HG03354 (cell line): ENCODE data around the gene TEX50.
"Not testable (repeated sequence)": the region's sequence is repeated elsewhere in the genome, so short reads cannot be mapped to it uniquely, and the experiment has no call there.

Experiments used
- ATAC-seq: cut with Tn5 transposase; IDR thresholded peaks from one replicate; pipeline ENCODE4 v1.9.1; 2021; ENCODE audit warnings: mild to moderate bottlenecking; ENCODE audit not compliant: unreplicated experiment, poor library complexity, severe bottlenecking

Gene TEX50, protein sequence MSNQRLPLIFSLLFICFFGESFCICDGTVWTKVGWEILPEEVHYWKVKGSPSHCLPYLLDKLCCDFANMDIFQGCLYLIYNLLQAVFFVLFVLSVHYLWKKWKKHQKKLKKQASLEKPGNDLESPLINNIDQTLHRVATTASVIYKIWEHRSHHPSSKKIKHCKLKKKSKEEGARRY

DNA sequence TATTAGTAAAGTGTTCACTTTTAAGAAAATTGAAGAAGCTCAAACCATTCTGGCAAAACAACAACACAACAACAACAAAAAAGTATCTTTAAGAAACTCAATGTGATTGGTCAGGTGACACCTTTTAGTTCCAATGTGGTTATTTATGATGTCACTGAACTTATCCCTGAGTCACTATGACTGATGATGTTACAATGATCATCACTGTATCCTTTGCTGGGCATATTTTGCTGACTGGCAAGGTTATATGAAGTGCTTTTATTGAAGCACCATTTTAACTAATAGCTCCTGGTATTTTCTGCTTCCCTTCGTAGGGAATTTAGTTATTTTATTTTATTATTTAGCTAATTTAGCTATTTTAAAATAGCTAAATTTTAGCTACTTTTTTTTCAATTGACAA lies at the start of gene TEX50:
TEX50 (plus strand) TSS at position 223 of the 400 bp plus-strand sequence. CDS start 184 bp downstream, outside the sequence.
- no peak for ATAC-seq

DNA sequence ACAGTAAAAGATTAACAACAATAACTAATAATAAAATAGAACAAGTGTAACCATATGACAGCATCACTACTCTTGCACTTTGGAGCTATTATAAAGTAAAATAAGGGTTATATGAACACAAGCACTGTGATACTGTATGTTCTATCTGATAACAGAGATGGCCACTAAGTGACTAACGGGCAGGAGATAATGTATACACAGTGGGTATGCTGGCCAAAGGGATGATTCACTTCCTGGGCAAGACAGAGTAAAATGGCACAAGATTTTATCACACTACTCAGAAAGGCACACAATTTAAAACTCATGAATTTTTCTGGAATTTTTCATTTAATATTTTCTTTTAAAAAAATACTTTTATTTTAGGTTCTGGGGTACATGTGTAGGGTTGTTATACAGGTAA lies 44.6 kb upstream of the TEX50 start:
- no peak for ATAC-seq

- ATAC-seq: not testable (repeated sequence)
These were observed 44.0 kb upstream of the TEX50 start for GRCh38 chr1:173591138-173591537.

GRCh38 chr1:173596097-173596825 lies 38.9 kb upstream of the TEX50 start:
- no peak for ATAC-seq

GRCh38 chr1:173601588-173601987 lies 33.5 kb upstream of the TEX50 start:
- ATAC-seq: no peak

DNA sequence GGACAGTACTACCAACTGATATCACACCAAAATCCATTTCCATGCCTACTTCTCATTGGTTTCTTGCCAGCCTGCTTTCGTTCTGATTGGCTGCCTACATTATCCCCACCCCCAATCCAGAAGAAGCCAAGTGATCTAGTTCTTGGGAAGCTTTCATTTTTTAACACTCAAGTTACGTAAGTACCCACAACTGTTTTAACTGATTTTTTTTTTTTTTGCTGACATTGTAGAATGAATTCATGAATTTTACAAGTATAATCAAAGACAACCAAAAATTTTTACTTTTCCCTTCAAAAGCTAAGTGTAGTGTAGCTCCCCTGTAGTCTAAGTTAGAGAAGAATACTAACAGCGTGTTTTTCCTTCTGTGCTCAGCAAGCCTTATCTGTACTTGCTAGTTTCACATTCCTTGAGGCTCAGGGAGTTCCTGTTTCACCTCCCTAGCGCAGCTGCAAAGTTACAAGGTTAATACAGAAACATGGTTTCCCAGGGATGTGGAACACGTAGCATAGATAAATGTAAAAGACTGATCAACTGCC lies 32.0 kb upstream of the TEX50 start, which contains the start of gene SLC9C2:
SLC9C2 (minus strand) TSS at position 17 of the 536 bp plus-strand sequence. CDS start 1,296 bp downstream, outside the sequence.
- ATAC-seq: no peak

- no peak for ATAC-seq
These were observed 26.5 kb upstream of the TEX50 start for GRCh38 chr1:173608503-173609216.

DNA sequence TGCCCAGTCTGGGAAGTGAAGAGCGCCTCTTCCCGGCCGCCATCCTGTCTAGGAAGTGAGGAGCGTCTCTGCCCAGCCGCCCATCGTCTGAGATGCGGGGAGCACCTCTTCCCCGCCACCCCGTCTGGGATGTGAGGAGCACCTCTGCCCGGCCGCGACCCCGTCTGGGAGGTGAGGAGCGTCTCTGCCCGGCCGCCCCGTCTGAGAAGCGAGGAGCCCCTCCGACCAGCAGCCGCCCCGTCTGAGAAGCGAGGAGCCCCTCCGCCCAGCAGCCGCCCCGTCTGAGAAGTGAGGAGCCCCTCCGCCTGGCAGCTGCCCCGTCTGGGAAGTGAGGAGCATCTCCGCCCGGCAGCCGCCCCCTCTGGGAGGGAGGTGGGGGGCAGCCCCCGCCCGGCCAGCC lies 22.1 kb upstream of the TEX50 start:
- not testable (repeated sequence) for ATAC-seq

DNA sequence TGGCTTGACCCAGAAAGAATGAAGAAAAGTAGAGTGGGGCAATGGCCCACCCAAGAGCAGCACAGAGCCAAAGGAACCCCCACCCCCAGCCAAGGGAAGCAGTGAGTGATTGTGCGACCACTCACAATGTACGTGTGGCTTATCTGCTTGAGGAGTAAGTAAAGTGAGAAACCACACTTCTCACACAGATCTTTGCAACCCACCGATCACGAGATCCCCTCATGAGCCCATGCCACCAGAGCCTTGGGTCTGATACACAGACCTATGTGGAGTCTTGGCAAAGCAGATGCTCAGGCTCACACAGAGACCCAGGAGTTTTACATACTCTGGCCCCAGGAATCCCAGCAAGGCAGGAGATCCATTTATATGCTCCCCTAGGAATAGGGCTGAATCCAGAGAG lies 18.3 kb upstream of the TEX50 start:
- ATAC-seq: no peak

- ATAC-seq: no peak
These were observed 7.9 kb upstream of the TEX50 start for GRCh38 chr1:173627269-173627668.

DNA sequence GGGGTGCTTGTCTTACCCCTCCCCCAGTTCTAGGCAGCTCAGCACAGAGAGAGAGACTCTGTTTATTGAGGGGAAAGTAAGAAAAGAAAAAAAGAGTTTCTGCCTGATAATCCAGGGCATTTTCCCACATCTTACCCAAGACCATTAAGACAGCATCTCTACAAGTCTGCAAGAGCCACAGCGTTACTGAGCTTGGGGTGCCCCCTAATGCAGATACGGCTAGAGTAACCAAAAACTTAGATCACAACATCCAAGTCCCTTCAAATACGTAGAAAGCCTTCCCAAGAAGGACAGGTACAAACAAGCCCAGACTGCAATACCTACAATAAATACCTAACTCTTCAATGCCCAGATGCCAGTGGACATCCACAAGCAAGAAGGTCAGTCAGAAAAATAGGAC lies 6.2 kb upstream of the TEX50 start:
- ATAC-seq: no peak

- not testable (repeated sequence) for ATAC-seq
These were observed 2.3 kb downstream of the TEX50 start for GRCh38 chr1:173637236-173638042.

GRCh38 chr1:173638043-173639021 lies 3.2 kb downstream of the TEX50 start:
- ATAC-seq: no peak

DNA sequence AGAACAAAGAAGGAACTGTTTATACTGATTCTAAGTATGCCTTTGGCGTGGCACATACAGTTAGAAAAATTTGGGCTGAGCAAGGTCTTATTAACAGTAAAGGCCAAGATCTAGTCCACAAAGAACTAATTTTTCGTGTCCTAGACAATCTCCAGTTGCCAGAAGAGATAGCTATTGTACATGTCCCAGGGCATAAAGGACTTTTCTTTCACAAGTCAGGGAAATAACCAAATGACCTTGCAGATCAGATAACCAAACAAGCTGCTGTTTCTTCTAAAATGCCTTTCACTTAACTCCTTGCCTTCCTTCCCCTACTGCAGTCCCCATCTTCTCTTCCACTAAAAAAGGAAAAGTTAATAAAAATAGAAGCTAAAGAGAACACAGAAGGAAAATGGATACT lies 4.0 kb downstream of the TEX50 start:
- ATAC-seq: no peak

- not testable (repeated sequence) for ATAC-seq
These were observed 7.5 kb downstream of the TEX50 start for GRCh38 chr1:173642450-173643139.

DNA sequence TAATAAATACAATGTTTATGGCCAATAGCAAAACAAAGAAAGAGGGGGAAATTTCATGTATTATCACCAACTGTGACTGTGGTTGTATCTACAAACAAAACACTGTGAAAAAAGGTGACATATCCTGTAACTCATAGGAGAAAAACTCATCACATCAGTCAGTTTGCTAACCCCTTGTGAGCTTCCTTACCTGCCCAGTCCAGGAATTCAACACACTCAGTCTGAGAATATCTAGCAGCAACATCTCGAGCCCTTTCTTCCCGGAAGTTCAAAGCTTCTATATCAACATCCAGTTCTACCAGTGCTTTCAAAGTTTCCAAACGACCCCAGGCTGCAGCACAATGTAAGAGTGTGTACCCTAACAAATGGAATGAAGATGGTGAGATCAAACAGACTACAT lies 11.5 kb downstream of the TEX50 start:
- no peak for ATAC-seq

GRCh38 chr1:173648880-173649605 lies 13.9 kb downstream of the TEX50 start:
- ATAC-seq: no peak
